HEK293 (cell line): ENCODE measurements around the gene CSMD2.

Source experiments
- CTCF ChIA-PET: fragments of 350-600 bp; formaldehyde crosslinking; extraction: SDS; loops from one replicate; lab custom pipeline; 2021; ENCODE audit warnings: antibody characterized with exemption; lab: Yijun Ruan, JAX
- POLR2A ChIA-PET: fragments of 300-600 bp; formaldehyde crosslinking; extraction: SDS; loops from one replicate; lab custom pipeline; 2020; ENCODE audit warnings: antibody characterized with exemption, inconsistent platforms; lab: Yijun Ruan, JAX
- H3K27ac ChIP-seq: fragments of 200-500 bp; sonication (Bioruptor generic); 2 replicates; pipeline ENCODE4 v1.5.1; 2014; ENCODE audit warnings: low read depth, low read length, control low read depth, inconsistent platforms; ENCODE audit errors: extremely low read depth
- H3K36me3 ChIP-seq, 2 experiments: fragments of 200-500 bp in 1 of 2; sonication (Bioruptor generic) in 1 of 2; 1 replicate in 1 of 2; 2 replicates in 1 of 2; pipeline ENCODE4 v1.5.1; 2014 to 2017; ENCODE audit warnings: inconsistent platforms in 2 of 2, low read length in 2 of 2; ENCODE audit not compliant: control insufficient read depth in 2 of 2, insufficient read depth in 1 of 2
- H3K4me1 ChIP-seq: fragments of 200-500 bp; sonication (Bioruptor generic); 2 replicates; pipeline ENCODE4 v1.5.1; 2014; ENCODE audit warnings: mild to moderate bottlenecking, low read length, inconsistent platforms; ENCODE audit not compliant: control insufficient read depth, insufficient read depth
- H3K4me3 ChIP-seq: 2 replicates; pipeline ENCODE4 v1.5.1; 2011; ENCODE audit warnings: low read depth, mild to moderate bottlenecking, control low read depth, low read length, moderate library complexity
- H3K9me3 ChIP-seq: fragments of 200-500 bp; sonication (Bioruptor generic); 2 replicates; pipeline ENCODE4 v1.5.1; 2014; ENCODE audit warnings: low read depth, low read length, inconsistent platforms; ENCODE audit not compliant: control insufficient read depth, insufficient read depth
- MZF1 ChIP-seq: fragments of 450-650 bp; formaldehyde crosslinking; IDR thresholded peaks from 2 replicates; pipeline ENCODE4 v1.5.1; 2017; ENCODE audit warnings: missing biosample characterization, missing genetic modification characterization, borderline replicate concordance
- PRDM1 ChIP-seq: fragments of 450-650 bp; formaldehyde crosslinking; IDR thresholded peaks from 2 replicates; pipeline ENCODE4; 2016; ENCODE audit warnings: missing biosample characterization, missing genetic modification characterization
- RBAK ChIP-seq: fragments of 450-650 bp; formaldehyde crosslinking; IDR thresholded peaks from 2 replicates; pipeline ENCODE4 v1.5.1; 2016; ENCODE audit warnings: missing biosample characterization, missing genetic modification characterization
- SP3 ChIP-seq: fragments of 450-650 bp; formaldehyde crosslinking; IDR thresholded peaks from 2 replicates; pipeline ENCODE4 v1.5.1; 2016; ENCODE audit warnings: missing biosample characterization, missing genetic modification characterization
- ZBTB8A ChIP-seq: fragments of 450-650 bp; formaldehyde crosslinking; IDR thresholded peaks from 2 replicates; pipeline ENCODE4 v1.5.1; 2016; ENCODE audit warnings: missing biosample characterization, missing genetic modification characterization
- ZEB2 ChIP-seq: fragments of 450-650 bp; formaldehyde crosslinking; IDR thresholded peaks from 2 replicates; pipeline ENCODE4 v1.5.1; 2016; ENCODE audit warnings: missing biosample characterization, missing genetic modification characterization
- ZFP3 ChIP-seq: fragments of 450-650 bp; formaldehyde crosslinking; IDR thresholded peaks from 2 replicates; pipeline ENCODE4 v1.5.1; 2016; ENCODE audit warnings: low read depth, missing biosample characterization, missing genetic modification characterization
- ZNF114 ChIP-seq: fragments of 450-650 bp; formaldehyde crosslinking; IDR thresholded peaks from 2 replicates; pipeline ENCODE4 v1.5.0; 2017; ENCODE audit warnings: missing biosample characterization, missing genetic modification characterization
- ZNF169 ChIP-seq: fragments of 450-650 bp; formaldehyde crosslinking; IDR thresholded peaks from 2 replicates; pipeline ENCODE4 v1.5.1; 2016; ENCODE audit warnings: missing biosample characterization, missing genetic modification characterization
- ZNF214 ChIP-seq: fragments of 450-650 bp; formaldehyde crosslinking; IDR thresholded peaks from 2 replicates; pipeline ENCODE4 v1.5.1; 2017; ENCODE audit warnings: missing biosample characterization, mild to moderate bottlenecking, missing genetic modification characterization, borderline replicate concordance
- ZNF341 ChIP-seq: fragments of 450-650 bp; formaldehyde crosslinking; IDR thresholded peaks from 2 replicates; pipeline ENCODE4; 2016; ENCODE audit warnings: low read depth, missing biosample characterization, missing genetic modification characterization
- ZNF76 ChIP-seq: fragments of 450-650 bp; formaldehyde crosslinking; IDR thresholded peaks from 2 replicates; pipeline ENCODE4; 2016; ENCODE audit warnings: low read depth, missing biosample characterization, missing genetic modification characterization, borderline replicate concordance
- ZNF837 ChIP-seq: fragments of 450-650 bp; formaldehyde crosslinking; IDR thresholded peaks from 2 replicates; pipeline ENCODE4 v1.5.1; 2016; ENCODE audit warnings: missing biosample characterization, missing genetic modification characterization
- TF ChIP-seq, protein P1 (sequence below): fragments of 450-650 bp; formaldehyde crosslinking; IDR thresholded peaks from 2 replicates; pipeline ENCODE4; 2016; ENCODE audit warnings: missing biosample characterization, missing genetic modification characterization
- TF ChIP-seq, protein P2 (sequence below): fragments of 450-650 bp; formaldehyde crosslinking; IDR thresholded peaks from 2 replicates; pipeline ENCODE4 v1.5.1; 2016; ENCODE audit warnings: missing biosample characterization, missing genetic modification characterization
- TF ChIP-seq, protein P3 (sequence below): fragments of 450-650 bp; formaldehyde crosslinking; IDR thresholded peaks from 2 replicates; pipeline ENCODE4 v1.5.1; 2016; ENCODE audit warnings: missing biosample characterization, missing genetic modification characterization
- TF ChIP-seq, protein P4 (sequence below): fragments of 450-650 bp; formaldehyde crosslinking; IDR thresholded peaks from 2 replicates; pipeline ENCODE4 v1.5.1; 2017; ENCODE audit warnings: missing biosample characterization, missing genetic modification characterization
- TF ChIP-seq, protein P5 (sequence below): fragments of 450-650 bp; formaldehyde crosslinking; IDR thresholded peaks from 2 replicates; pipeline ENCODE4 v1.5.0; 2017; ENCODE audit warnings: missing biosample characterization, missing genetic modification characterization, borderline replicate concordance

The CSMD2 gene

DNA sequence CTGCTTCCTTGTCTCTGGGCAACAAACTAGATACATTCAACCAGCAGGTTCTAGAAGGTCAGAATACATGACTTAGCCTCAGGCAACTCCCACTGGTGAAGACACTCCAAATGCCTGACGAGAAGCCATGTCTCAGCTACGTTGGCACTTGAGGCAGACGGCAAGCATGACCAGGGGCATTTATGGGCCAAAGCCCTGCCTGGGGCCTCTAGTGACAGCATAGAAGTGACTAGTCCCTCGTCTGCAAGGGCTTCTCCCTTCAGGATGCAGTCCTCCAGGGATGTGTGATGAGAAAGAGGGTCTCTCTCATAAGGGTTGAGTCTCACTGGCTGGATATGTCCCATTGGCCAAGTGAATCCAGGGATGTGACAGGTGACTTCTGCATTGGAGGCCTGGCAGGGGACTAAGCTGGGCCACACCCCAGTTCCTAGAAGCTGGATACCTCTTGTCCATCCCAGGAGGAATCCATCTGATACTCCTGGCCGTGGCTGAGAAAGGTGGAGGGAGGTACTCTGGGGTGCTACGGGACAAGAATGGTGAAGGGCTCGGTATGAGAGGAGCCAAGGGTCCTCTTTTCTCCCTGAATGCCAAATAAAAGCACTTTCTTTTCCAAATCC lies 449.7 kb downstream of the CSMD2 start:
- CTCF ChIA-PET = no interaction called here
- H3K27ac ChIP-seq = no peak overlapping the region

DNA sequence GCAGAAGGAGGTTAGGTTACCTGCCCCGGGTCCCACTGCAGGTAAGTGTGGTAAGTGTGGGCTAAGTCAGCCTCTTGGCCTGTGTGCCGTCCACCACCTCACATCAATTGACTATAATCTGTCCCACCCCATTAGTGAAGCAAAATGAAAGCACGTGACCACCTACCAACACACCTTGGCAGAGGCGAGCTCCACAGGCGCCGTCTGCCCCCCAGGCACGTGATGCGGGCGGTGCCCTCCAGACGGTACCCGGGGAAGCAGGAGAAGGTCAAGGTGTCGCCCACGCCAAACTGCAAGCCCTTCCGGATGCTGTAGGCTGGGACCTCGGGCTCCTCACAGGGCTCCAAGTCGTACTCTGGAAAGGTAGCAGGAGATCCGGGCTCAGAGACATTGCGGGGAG lies 450.6 kb downstream of the CSMD2 start:
- ChIA-PET CTCF (no interaction called here), POLR2A (no interaction called here)
- no peaks in the 10 kb centered on the region for H3K9me3 ChIP-seq
- H3K4me3 ChIP-seq = no peak overlapping the region
- H3K4me1 ChIP-seq = peaks cover 3% of the 10 kb centered on the region
- TF ChIP-seq, protein P1, sequence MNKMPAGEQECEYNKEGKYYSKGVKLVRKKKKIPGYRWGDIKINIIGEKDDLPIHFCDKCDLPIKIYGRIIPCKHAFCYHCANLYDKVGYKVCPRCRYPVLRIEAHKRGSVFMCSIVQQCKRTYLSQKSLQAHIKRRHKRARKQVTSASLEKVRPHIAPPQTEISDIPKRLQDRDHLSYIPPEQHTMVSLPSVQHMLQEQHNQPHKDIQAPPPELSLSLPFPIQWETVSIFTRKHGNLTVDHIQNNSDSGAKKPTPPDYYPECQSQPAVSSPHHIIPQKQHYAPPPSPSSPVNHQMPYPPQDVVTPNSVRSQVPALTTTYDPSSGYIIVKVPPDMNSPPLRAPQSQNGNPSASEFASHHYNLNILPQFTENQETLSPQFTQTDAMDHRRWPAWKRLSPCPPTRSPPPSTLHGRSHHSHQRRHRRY (tag by site-specific recombination) = no peak
- no peak for TF ChIP-seq ZBTB8A
- TF ChIP-seq, protein P2, sequence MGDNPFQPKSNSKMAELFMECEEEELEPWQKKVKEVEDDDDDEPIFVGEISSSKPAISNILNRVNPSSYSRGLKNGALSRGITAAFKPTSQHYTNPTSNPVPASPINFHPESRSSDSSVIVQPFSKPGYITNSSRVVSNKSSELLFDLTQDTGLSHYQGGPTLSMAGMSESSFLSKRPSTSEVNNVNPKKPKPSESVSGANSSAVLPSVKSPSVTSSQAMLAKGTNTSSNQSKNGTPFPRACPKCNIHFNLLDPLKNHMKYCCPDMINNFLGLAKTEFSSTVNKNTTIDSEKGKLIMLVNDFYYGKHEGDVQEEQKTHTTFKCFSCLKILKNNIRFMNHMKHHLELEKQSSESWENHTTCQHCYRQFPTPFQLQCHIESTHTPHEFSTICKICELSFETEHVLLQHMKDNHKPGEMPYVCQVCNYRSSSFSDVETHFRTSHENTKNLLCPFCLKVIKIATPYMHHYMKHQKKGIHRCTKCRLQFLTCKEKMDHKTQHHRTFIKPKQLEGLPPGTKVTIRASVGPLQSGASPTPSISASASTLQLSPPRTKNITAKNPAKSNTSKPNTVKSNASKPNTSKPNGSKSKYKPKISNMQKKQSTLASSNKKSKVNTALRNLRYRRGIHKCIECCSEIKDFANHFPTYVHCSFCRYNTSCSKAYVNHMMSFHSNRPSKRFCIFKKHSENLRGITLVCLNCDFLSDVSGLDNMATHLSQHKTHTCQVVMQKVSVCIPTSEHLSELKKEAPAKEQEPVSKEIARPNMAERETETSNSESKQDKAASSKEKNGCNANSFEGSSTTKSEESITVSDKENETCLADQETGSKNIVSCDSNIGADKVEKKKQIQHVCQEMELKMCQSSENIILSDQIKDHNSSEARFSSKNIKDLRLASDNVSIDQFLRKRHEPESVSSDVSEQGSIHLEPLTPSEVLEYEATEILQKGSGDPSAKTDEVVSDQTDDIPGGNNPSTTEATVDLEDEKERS = no peak
- no peak for TF ChIP-seq ZNF341 (tag by site-specific recombination)
- no peak for TF ChIP-seq MZF1 (tag by site-specific recombination)
- no peak for TF ChIP-seq RBAK (tag by site-specific recombination)
- TF ChIP-seq, protein P3, sequence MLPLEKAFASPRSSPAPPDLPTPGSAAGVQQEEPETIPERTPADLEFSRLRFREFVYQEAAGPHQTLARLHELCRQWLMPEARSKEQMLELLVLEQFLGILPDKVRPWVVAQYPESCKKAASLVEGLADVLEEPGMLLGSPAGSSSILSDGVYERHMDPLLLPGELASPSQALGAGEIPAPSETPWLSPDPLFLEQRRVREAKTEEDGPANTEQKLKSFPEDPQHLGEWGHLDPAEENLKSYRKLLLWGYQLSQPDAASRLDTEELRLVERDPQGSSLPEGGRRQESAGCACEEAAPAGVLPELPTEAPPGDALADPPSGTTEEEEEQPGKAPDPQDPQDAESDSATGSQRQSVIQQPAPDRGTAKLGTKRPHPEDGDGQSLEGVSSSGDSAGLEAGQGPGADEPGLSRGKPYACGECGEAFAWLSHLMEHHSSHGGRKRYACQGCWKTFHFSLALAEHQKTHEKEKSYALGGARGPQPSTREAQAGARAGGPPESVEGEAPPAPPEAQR (tag by site-specific recombination) = no peak
- TF ChIP-seq, protein P4, sequence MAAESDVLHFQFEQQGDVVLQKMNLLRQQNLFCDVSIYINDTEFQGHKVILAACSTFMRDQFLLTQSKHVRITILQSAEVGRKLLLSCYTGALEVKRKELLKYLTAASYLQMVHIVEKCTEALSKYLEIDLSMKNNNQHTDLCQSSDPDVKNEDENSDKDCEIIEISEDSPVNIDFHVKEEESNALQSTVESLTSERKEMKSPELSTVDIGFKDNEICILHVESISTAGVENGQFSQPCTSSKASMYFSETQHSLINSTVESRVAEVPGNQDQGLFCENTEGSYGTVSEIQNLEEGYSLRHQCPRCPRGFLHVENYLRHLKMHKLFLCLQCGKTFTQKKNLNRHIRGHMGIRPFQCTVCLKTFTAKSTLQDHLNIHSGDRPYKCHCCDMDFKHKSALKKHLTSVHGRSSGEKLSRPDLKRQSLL (tag by site-specific recombination) = no peak
- no peak for TF ChIP-seq ZNF76 (tag by site-specific recombination)
- TF ChIP-seq ZNF837 (tag by site-specific recombination) = no peak
- no peaks in the 10 kb centered on the region for H3K36me3 ChIP-seq
- no peak overlapping the region for H3K27ac ChIP-seq

More for the DNA sequence above, 449.7 kb downstream of the CSMD2 start:
- Histone ChIP-seq H3K36me3 (no peaks in the 10 kb centered on the region), H3K9me3 (no peaks in the 10 kb centered on the region), H3K4me1 (peaks cover 3% of the 10 kb centered on the region), H3K4me3 (no peak overlapping the region)
- POLR2A ChIA-PET = no interaction called here
- TF ChIP-seq ZNF169 (no peak), ZEB2 (no peak), ZNF214 (tag by site-specific recombination) (no peak), PRDM1 (no peak), ZFP3 (tag by site-specific recombination) (no peak), SP3 (tag by site-specific recombination) (no peak), ZNF114 (tag by site-specific recombination) (no peak)
- TF ChIP-seq, protein P5, sequence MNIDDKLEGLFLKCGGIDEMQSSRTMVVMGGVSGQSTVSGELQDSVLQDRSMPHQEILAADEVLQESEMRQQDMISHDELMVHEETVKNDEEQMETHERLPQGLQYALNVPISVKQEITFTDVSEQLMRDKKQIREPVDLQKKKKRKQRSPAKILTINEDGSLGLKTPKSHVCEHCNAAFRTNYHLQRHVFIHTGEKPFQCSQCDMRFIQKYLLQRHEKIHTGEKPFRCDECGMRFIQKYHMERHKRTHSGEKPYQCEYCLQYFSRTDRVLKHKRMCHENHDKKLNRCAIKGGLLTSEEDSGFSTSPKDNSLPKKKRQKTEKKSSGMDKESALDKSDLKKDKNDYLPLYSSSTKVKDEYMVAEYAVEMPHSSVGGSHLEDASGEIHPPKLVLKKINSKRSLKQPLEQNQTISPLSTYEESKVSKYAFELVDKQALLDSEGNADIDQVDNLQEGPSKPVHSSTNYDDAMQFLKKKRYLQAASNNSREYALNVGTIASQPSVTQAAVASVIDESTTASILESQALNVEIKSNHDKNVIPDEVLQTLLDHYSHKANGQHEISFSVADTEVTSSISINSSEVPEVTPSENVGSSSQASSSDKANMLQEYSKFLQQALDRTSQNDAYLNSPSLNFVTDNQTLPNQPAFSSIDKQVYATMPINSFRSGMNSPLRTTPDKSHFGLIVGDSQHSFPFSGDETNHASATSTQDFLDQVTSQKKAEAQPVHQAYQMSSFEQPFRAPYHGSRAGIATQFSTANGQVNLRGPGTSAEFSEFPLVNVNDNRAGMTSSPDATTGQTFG = no peak
- TF ChIP-seq, all 188 proteins: peak for 0
